Stimulated activated CD8-positive, alpha-beta memory T cell treated with anti-CD3 and anti-CD28 coated beads, Interleukin-15, amount 100 ng/mL, for 24 hours (primary cell): ENCODE results near the gene SMG6.

Experiments used
- DNase-seq: peaks from one replicate; pipeline ENCODE4 v3.0.0-alpha.2; 2020; ENCODE audit warnings: low read depth

Gene SMG6

DNA sequence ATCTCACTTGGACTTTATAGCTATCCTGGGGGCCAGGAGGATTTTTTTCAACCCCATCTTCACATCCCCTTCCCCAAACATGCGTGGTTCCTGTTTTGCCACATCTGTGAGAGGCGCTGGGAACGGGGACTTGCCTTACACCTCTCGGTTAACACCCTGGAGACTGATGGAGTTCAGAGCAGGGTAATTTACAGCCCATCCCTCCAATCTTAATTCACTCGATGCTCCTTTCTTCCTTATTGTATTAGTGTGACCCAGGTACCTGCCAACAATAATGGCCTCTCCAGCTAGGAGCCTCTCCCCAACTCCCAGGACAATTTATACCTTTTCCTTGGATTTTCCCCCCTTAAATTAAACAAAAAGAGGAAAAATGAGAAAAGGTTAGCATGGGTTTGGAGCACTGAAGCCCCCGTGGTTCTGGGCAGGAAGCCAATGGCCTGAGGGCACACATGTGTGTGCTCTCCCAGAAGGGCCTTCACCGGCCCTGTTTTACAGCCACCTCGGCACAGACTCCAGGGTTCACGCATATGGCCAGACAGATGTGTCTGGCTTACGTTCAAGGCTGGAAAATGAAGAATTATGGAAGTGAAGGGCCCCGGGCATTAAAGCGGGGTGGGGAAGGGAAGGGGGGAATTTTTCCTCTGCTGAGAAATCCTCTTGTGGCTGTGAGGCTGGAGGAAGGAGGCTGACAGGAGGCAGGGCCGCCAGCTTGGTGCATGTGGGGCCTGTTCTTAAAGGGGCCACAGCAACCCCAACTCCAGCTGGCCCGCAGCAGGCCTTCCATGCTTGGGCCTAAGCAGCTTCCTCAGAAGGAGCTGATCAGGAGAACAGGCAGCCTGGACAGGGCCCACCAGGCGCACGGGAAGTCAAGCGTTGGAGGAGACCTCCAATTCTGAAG is 227.2 kb downstream of the SMG6 start:
- no peak for DNase-seq

- DNase-seq: no peak
Observed at GRCh38 chr17:2075336-2076086, 228.1 kb downstream of the SMG6 start.

GRCh38 chr17:2074919-2075318 is 228.7 kb downstream of the SMG6 start:
- no peak for DNase-seq

DNA sequence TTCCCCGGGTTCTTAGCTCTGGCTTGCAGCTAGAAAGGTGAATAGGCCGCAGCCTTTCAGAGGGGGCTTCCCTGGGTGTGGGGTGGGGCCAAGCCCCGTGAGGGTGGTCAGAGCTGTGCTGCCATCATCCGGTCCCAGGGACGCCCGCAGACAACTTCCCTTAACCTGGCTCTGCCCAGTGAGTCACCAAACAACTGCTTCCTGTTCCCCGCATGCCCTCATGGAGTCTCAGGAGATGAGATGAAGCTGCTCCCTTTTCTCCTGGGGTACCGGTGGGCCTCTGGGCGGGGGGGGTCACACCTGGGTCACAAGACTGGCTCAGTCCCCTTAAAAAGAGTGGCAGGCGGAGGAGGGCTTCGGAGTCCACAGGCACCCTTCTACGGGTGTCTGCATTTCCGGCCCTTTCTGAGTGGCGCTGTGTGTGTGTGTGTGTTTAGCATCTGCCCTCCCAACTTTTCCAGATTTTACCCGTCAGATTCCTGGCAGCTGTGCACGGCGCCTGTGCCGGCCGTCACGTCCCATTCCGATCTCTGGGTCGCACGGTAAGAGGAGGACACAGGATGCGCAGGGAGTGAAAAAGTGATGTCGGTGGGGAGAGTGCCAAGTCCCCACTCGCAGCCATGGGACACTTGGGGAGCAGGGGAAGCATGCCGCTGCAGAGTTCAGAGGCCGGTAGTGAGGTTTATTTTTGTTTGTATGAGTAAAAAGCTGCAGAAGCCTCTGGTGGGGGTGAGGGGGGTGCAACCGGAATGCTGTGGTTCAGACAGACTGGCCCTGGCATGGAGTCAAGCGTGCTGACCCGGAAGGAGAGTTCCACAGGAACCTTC is 231.9 kb downstream of the SMG6 start:
- DNase-seq: no peak

- DNase-seq: no peak
Observed at GRCh38 chr17:2071024-2071385, 232.6 kb downstream of the SMG6 start.

DNA sequence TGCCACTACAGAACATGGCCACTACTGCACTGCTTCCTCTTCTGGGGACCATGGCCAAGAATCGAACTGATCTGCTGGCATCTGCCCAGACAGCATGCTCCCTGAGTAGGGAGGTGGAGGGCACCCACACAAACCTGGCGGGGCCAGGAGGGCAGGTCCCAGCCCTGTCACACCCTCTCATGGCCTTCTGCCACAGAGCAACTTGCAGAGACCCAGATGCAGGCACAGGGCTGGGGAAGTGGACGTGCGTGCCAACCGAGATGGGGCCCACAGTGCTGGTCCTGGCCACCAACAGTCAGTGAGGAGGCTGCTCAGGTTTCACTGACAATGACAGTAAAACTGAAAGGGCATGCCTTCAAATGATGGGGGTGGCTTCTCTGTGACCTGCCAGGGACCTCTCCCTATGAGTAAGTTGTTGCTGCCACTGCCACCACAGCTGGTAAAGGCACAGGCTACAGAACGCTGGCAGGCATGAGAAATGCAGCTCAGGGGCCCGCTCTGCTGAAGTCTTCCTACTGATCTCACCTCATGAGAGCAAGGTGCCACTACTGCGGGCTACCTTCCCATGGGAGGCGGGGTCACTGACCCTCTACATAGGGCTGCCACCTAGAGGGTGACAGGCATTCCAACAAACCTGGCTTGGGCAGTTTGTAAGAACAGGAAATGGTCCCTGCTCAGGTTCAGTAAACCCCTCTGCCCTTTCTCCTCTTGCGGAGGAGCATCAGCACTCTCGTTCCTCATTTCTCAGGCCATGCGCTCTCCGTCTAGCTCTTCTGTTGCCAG is 233.2 kb downstream of the SMG6 start:
- DNase-seq: no peak

- DNase-seq: no peak
Observed at GRCh38 chr17:2068519-2069051, 235.0 kb downstream of the SMG6 start.

DNA sequence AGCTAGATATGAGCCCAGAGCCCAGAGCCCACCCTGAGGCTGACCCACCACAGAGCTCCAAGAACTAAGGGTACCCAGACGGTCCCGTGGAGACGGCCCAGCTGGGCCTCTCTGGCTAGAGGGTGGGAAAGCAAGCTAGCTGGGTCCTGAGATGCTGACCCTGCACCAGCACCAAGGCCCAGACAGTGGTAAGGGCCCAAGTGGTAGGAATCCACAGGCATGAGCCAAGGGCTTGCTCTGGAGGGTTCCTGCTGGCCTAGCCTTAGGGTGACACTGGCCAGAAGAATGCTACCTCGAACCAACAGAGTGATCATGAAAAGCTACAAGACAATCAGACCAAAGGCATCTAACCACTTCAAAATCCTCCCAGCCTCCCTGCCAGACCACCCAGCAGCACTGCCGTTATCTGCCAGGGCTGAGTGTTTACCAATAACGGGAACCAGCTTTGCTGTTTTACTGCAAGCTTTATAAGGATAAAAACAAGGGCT is 235.5 kb downstream of the SMG6 start:
- no peak for DNase-seq

- no peak for DNase-seq
Observed at GRCh38 chr17:2067608-2068024, 236.0 kb downstream of the SMG6 start.

DNA sequence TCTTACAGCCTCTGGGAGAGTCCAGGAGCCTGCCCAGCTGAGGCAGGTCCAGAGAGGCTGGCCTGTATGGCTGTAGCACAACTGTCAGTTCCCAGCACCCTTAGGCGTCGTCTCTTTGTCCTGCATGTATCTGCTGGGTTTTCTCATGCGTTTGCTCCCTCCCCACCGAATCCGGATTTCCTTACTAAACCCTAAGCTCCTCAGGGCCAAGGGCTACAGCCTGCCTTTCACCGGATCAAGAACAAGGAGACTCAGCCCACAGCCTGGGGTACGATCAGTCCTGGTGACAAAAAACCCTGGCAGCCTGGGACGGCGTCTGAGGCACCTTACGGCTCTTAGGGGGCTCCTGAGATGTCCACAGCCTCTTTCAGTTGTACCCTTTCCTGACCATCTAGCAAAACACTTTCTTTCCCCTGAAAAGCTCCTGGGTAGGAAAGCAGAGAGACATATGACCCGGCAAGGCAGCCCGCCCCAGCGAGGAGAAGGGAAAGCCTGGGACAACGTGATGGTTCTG is 236.5 kb downstream of the SMG6 start:
- DNase-seq: no peak

DNA sequence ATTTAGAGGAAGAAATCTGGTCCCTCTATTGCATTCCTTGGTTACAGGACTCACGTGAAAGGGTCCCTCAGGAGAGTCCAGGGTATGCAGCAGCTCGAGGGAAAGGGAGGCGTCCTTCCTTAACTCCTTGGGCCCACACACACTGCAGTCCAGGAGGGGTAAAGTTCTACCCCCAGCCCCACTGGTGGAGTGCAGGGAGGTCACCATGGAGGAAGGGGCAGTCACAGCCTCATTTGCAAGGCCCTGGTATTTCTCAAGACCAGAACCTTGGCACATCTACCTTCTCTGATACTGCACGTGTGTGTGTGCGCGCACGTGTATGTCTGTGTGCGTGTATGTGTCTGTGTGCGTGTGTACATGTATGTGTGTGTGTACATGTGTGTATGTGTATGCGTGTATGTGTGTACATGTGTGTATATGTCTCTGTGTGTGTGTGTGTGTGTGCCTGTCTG is 237.6 kb downstream of the SMG6 start:
- no peak for DNase-seq

- no peak for DNase-seq
Observed at GRCh38 chr17:2064980-2065785, 238.4 kb downstream of the SMG6 start.

DNA sequence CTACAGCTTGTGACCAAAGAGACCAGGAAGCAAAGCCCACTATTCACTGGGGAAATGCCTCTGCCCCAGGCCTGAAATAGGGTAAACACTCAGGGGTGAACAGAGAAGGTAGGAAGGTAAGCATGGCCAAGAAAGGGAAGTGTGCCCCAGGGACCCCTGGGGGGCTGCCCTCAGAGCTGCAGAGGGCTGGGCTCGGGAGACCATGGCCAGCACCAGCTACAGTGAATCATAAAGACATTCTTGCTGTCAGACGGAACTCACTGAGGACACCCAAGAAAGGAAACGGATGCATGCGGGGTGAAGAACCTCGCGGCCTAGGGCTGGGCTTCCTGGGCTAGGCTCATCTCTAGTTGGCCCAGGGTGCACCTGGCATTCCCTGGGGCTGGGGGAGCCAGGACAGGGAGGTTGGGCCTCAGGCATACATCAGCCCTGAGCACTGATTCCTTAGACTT is 239.0 kb downstream of the SMG6 start:
- no peak for DNase-seq

- DNase-seq: no peak
Observed at GRCh38 chr17:2064147-2064489, 239.5 kb downstream of the SMG6 start.

DNA sequence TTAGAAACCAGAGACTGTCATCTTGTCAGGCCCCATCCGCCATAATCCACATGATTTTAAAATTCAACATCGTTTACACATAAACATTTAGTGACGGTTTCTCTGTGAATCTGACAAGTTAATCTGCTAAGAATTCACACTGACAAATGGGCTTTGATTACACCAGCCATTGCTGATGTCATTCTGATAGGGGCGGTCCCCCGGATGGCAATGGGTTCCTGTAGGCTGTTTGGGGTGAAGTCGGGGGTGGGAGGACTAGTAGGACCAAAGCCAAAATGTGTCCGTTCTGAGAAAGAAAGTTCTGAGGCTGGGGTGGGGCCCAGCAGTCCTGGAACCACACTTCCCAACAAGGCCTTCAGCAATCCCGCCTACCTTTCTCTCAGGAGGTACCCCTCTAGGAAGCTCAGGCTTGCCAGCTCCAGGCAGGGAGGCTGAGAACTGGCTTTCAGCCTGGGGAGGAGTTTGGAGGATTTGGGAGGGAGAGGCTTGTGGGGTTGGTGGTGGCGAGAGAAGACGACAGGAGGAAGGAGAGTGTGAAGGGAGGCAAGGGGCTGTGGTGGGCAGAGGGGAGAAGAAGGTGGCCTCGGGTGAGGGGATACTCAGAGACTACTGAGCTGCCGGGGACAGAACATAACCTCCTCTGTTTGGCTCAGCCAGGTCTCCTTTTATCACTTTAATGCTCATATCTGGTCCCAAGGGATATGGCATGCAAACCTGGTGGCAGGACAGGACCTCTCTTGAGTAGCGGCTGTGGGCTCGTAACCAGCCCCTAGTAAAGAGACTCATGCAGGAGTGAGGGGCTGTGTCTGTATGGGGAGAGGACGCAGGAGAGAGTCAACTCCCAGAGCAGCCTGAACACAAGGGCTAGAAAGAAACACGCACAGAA is 240.1 kb downstream of the SMG6 start:
- DNase-seq: no peak

- DNase-seq: no peak
Observed at GRCh38 chr17:2062571-2063183, 240.9 kb downstream of the SMG6 start.

DNA sequence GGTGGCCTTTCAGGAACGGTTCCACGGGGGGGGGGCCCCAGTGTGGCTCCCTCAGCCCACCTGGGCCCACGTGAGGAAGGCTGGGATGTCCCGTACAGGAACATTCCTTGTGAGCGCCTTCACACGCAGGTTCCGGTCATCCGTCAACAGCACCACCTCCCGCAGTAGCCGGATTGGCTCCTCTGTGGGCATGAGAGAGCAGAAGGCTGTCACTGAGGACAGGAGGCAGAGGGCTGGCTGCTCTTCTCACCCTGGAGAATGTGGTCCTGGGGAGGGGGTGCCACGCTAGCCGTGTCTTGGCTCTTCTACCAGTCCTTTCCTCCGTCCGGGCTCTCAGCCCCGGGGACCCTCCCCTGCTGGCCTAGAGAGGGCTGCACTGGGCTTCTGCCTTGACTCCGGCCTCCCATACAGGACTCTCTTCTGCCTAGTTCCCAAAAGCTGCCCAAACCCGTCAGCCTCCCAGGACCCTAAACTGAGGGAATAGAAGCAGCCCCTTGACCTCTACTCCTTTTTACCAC is 242.1 kb downstream of the SMG6 start:
- no peak for DNase-seq

- DNase-seq: no peak
Observed at GRCh38 chr17:2060681-2061440, 242.7 kb downstream of the SMG6 start.
